Measurements from ENCODE around the gene TTLL11. TPM values are rescaled to one million over a fixed set of nuclear protein-coding genes. Genes with fewer than 3 reads are reported as not detected.

The TTLL11 gene
- total RNA-seq, 1 donor from 2014 or later, result 0.75 TPM

- no peaks in the 10 kb centered on the region for H3K9me3 ChIP-seq (ENCODE audit: low read depth)
- no peaks in the 10 kb centered on the region for H3K79me2 ChIP-seq (ENCODE audit: low read depth)
- peaks cover 28% of the 10 kb centered on the region for H3K27me3 ChIP-seq
- Mint-ChIP-seq H3K4me3 (no peak overlapping the region), H3K27ac (no peak overlapping the region), H3K9me3 (no peaks in the 10 kb centered on the region), H3K36me3 (no peaks in the 10 kb centered on the region), H3K4me1 (peaks cover 2% of the 10 kb centered on the region), H3K27me3 (ENCODE audit: insufficient read depth, low read depth) (peaks cover 2% of the 10 kb centered on the region)
- H4K20me1 ChIP-seq (ENCODE audit: low read depth), result no peaks in the 10 kb centered on the region
- no peak overlapping the region for H3K4me2 ChIP-seq
- no peak overlapping the region for H2AFZ ChIP-seq (replicated peaks)
- DNase-seq (ENCODE audit: low spot score), result no peak
- H3K4me1 ChIP-seq, result no peaks in the 10 kb centered on the region
- H3K36me3 ChIP-seq, result no peaks in the 10 kb centered on the region
- H3K9ac ChIP-seq, result no peak overlapping the region
- H3F3A ChIP-seq (ENCODE audit: low read depth), result no peaks in the 10 kb centered on the region
- no peak overlapping the region for H3K27ac ChIP-seq
- H3K4me3 ChIP-seq, result no peak overlapping the region
- no peak for TF ChIP-seq EZH2phosphoT487 (IDR thresholded peaks at IDR 0.05)
- TF ChIP-seq, protein P1, sequence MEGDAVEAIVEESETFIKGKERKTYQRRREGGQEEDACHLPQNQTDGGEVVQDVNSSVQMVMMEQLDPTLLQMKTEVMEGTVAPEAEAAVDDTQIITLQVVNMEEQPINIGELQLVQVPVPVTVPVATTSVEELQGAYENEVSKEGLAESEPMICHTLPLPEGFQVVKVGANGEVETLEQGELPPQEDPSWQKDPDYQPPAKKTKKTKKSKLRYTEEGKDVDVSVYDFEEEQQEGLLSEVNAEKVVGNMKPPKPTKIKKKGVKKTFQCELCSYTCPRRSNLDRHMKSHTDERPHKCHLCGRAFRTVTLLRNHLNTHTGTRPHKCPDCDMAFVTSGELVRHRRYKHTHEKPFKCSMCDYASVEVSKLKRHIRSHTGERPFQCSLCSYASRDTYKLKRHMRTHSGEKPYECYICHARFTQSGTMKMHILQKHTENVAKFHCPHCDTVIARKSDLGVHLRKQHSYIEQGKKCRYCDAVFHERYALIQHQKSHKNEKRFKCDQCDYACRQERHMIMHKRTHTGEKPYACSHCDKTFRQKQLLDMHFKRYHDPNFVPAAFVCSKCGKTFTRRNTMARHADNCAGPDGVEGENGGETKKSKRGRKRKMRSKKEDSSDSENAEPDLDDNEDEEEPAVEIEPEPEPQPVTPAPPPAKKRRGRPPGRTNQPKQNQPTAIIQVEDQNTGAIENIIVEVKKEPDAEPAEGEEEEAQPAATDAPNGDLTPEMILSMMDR (IDR thresholded peaks at IDR 0.05), result no peak
- TF ChIP-seq EZH2 (IDR thresholded peaks at IDR 0.05), result no peak
These were observed 81.2 kb downstream of the TTLL11 start for GRCh38 chr9:122011818-122012498.

DNA sequence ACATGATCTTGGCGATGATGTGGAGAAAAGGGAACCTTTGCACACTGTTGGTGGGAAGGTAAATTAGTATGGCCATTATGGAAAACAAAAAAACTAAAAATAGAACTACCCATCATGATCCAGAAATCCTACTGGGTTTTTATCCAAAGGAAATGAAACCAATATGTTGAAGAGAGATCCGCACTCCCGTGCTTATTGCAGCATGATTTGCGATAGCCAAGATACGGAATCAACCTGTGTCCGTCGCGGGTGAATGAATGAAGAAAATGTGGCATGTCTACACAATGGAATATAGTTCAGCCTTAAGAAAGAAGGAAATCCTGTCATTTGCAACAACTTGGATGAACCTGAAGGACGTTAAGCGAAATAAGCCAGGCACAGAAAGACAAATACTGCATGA, 84.5 kb downstream of the TTLL11 start:
- no peak for DNase-seq (ENCODE audit: low spot score)
- peaks cover 36% of the 10 kb centered on the region for H3K27me3 ChIP-seq
- H2AFZ ChIP-seq (replicated peaks), result no peak overlapping the region
- no peaks in the 10 kb centered on the region for H3K4me1 ChIP-seq
- Mint-ChIP-seq H3K36me3 (no peaks in the 10 kb centered on the region), H3K4me1 (no peaks in the 10 kb centered on the region), H3K27ac (no peak overlapping the region), H3K9me3 (no peaks in the 10 kb centered on the region), H3K27me3 (ENCODE audit: insufficient read depth, low read depth) (peaks cover 3% of the 10 kb centered on the region), H3K4me3 (no peak overlapping the region)
- TF ChIP-seq EZH2phosphoT487 (IDR thresholded peaks at IDR 0.05) (no peak), EZH2 (IDR thresholded peaks at IDR 0.05) (no peak)
- TF ChIP-seq, protein P1 (IDR thresholded peaks at IDR 0.05), result no peak
- no peak overlapping the region for H3K9ac ChIP-seq
- no peak overlapping the region for H3K4me3 ChIP-seq
- H3K9me3 ChIP-seq (ENCODE audit: low read depth), result no peaks in the 10 kb centered on the region
- H3K36me3 ChIP-seq, result no peaks in the 10 kb centered on the region
- H3F3A ChIP-seq (ENCODE audit: low read depth), result no peaks in the 10 kb centered on the region
- no peaks in the 10 kb centered on the region for H4K20me1 ChIP-seq (ENCODE audit: low read depth)
- no peak overlapping the region for H3K27ac ChIP-seq
- no peak overlapping the region for H3K4me2 ChIP-seq
- no peaks in the 10 kb centered on the region for H3K79me2 ChIP-seq (ENCODE audit: low read depth)

GRCh38 chr9:122007837-122008236, 85.3 kb downstream of the TTLL11 start:
- no peak overlapping the region for H3K27ac ChIP-seq
- H3K79me2 ChIP-seq (ENCODE audit: low read depth), result no peaks in the 10 kb centered on the region
- TF ChIP-seq, protein P1 (IDR thresholded peaks at IDR 0.05), result no peak
- no peak for TF ChIP-seq EZH2 (IDR thresholded peaks at IDR 0.05)
- TF ChIP-seq EZH2phosphoT487 (IDR thresholded peaks at IDR 0.05), result no peak
- H3K4me3 Mint-ChIP-seq, result no peak overlapping the region
- no peaks in the 10 kb centered on the region for H3K9me3 Mint-ChIP-seq
- H3K36me3 ChIP-seq, result no peaks in the 10 kb centered on the region
- no peaks in the 10 kb centered on the region for H3K9me3 ChIP-seq (ENCODE audit: low read depth)
- H3K4me1 ChIP-seq, result no peaks in the 10 kb centered on the region
- H3K9ac ChIP-seq, result no peak overlapping the region
- peaks cover 43% of the 10 kb centered on the region for H3K27me3 ChIP-seq
- no peaks in the 10 kb centered on the region for H4K20me1 ChIP-seq (ENCODE audit: low read depth)
- peaks cover 3% of the 10 kb centered on the region for H3K27me3 Mint-ChIP-seq (ENCODE audit: insufficient read depth, low read depth)
- H2AFZ ChIP-seq (replicated peaks), result no peak overlapping the region
- H3K4me3 ChIP-seq, result no peak overlapping the region
- no peaks in the 10 kb centered on the region for H3K36me3 Mint-ChIP-seq
- no peak for DNase-seq (ENCODE audit: low spot score)
- no peak overlapping the region for H3K4me2 ChIP-seq
- no peaks in the 10 kb centered on the region for H3F3A ChIP-seq (ENCODE audit: low read depth)
- peaks cover 3% of the 10 kb centered on the region for H3K4me1 Mint-ChIP-seq
- H3K27ac Mint-ChIP-seq, result no peak overlapping the region

Data from neural progenitor cell (in vitro differentiated cells).